LNCaP clone FGC (cell line): ENCODE results near the gene MKI67.
"Not testable (repeated sequence)": the region's sequence is repeated elsewhere in the genome, so short reads cannot be mapped to it uniquely, and the experiment has no call there.

Experiments used
- DNase-seq: peaks from one replicate; pipeline ENCODE4 v3.0.0-alpha.2; 2011; ENCODE audit warnings: low read depth
- H3K4me3 ChIP-seq: 2 replicates; pipeline ENCODE4 v1.5.1; 2011; ENCODE audit warnings: mild to moderate bottlenecking, low read depth, low read length, control low read depth
- TF ChIP-seq, protein P1 (sequence below): IDR thresholded peaks from 2 replicates; pipeline ENCODE4 v1.5.1; 2012; ENCODE audit warnings: mild to moderate bottlenecking; ENCODE audit not compliant: control insufficient read depth, insufficient read depth; ENCODE audit errors: extremely low read depth

MKI67 gene

DNA sequence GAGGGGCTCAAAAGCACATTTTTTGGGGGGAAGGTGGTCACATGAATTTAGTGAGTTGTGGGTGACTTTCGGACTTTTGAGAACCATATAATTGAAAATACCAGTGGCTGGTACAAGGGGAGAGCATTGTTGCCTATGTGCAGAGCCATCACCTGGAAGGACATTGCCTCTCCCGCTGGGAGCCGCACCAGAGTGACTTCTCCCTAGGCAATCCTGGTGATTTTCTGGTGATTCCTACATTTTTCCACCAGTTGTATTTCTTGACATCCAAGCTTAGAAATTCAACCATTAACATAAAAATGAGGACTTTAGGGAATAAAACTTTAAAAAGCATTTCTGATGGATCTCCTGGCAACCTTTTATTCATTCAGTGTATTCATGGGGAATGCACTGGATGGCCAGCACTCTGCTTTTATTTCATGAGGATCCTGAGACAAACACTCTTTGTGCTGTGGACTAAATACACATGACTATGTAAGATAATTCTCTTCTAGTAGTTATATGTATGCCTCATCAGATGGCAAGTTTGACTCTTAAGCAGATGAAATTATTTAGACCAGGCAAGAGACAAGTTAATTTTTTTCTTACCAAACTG lies 41.8 kb upstream of the MKI67 start:
- TF ChIP-seq, protein P1, sequence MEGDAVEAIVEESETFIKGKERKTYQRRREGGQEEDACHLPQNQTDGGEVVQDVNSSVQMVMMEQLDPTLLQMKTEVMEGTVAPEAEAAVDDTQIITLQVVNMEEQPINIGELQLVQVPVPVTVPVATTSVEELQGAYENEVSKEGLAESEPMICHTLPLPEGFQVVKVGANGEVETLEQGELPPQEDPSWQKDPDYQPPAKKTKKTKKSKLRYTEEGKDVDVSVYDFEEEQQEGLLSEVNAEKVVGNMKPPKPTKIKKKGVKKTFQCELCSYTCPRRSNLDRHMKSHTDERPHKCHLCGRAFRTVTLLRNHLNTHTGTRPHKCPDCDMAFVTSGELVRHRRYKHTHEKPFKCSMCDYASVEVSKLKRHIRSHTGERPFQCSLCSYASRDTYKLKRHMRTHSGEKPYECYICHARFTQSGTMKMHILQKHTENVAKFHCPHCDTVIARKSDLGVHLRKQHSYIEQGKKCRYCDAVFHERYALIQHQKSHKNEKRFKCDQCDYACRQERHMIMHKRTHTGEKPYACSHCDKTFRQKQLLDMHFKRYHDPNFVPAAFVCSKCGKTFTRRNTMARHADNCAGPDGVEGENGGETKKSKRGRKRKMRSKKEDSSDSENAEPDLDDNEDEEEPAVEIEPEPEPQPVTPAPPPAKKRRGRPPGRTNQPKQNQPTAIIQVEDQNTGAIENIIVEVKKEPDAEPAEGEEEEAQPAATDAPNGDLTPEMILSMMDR: no peak
- no peak for DNase-seq
- no peak overlapping the region for H3K4me3 ChIP-seq

DNA sequence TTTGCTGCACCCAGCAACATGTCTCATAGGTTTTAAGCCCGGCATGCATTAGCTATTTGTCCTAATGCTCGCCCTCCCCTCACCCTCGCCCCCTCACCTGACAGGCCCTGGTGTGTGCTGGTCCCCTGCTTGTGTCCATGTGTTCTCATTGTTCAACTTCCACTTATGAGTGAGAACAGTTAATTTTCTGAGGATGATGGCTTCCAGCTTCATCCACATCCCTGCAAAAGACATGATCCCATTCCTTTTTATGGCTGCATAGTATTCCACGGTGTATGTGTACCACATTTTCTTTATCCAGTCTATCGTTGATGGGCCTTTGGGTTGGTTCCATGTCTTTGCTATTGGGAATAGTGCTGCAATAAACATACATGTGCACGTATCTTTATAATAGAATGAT lies 40.9 kb upstream of the MKI67 start:
- H3K4me3 ChIP-seq, DNase-seq: not testable (repeated sequence)

DNA sequence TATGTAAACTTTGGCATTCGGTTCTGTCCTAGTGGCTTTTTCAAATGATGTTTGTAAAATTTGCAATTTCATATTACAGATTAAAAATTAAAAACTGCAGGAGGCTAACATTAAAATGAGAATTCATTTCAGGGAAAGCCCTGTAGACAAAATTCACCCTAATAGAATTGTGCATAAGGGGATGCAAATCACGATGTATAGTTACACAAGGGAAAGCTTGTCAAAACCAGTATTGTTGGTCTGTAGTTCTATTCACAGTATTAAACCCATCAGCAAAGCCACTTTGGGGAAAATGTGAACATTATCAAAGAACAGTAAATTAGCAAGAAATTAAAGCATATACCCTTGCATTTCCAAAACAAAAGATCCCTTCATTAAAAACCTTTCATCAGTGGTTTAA lies 39.9 kb upstream of the MKI67 start:
- TF ChIP-seq, protein P1: no peak
- H3K4me3 ChIP-seq: no peak overlapping the region
- DNase-seq: no peak

DNA sequence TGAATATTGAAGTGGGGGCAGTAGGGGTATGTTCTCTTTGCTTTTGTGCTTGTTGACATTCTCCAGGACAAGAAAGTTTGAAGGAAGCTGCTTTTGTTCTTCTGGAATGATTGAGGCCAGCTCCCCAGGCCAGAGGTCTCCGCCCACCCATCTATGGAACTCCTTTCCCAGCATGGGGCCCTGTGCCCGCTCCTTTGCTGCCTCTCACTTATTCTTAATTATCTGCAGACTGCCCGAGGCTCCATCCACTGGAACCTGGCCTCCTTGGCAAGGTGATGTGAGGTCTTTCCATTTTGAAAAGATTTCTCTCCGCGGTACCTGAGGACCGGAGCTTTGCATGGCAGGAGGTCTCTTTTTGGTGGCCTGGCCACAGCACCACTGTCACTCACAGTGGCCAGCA lies 39.3 kb upstream of the MKI67 start:
- no peak overlapping the region for H3K4me3 ChIP-seq
- TF ChIP-seq, protein P1: no peak
- no peak for DNase-seq

DNA sequence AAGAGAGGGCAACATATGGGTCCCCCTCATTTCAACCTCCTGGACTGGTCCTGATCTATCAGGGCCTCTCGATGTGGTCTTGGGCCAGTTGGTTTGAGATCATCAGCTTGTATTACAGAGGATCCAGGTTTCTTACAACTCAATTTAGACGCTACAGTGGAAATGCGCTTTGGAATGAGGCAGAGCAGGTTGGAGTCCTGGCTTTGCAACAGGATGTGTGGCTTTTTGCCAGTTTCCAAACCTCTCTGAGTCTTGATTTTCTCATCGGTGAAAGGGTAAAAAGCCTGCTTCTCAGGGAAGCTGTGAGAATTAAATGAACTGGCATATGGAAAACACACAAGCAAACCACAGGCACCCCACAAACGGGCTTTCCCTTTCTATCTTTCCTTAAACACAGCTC lies 37.5 kb upstream of the MKI67 start:
- H3K4me3 ChIP-seq: no peak overlapping the region
- no peak for DNase-seq
- TF ChIP-seq, protein P1: no peak

DNA sequence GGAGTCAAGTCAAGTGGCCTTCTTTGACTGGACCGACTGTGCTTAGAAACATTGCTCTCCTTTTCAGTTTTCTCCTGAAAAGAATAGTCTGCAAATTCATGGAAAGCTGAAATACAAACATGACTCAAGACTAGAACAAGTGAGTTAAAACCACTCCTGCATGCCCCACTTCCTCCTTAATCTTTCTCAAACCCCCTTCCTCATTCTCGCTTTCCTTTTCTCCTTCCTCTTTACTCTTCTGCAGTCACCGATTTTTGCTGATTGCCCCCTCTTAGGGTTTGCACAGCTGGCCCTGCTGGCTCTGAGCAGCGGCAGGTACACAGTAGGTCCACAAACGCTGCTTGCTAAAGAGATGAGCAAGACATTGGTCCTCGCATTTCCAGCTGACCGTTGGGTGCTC lies 34.8 kb upstream of the MKI67 start:
- no peak overlapping the region for H3K4me3 ChIP-seq
- DNase-seq: no peak
- TF ChIP-seq, protein P1: no peak

DNA sequence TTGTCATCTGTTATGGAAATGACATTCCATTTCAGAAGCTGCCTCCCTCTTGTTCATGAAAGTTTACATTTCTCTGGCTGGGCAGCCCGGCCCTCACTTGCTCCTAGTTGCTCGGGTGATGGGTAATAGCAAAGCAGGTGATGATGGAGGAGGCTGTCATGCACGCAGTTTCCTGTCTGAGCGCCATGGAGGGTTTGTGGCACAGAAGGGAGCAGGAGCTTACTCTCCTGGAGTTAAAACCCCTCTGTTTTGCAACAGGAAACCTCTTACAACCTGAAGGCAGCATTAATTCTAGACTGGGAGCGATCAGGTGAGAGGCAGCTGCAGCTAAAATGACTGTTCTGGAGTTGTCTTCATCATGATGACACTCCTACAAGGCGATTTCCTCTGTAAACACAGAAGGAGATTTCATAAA lies 34.1 kb upstream of the MKI67 start:
- H3K4me3 ChIP-seq: no peak overlapping the region
- DNase-seq: no peak
- TF ChIP-seq, protein P1: no peak
